ENCODE data around the gene RASAL1. TPM values are rescaled to one million over a fixed set of nuclear protein-coding genes. Genes with fewer than 3 reads are reported as not detected.

RASAL1 gene
- total and polyA plus RNA-seq, 2 experiments from 2014 or later, result not detected

DNA sequence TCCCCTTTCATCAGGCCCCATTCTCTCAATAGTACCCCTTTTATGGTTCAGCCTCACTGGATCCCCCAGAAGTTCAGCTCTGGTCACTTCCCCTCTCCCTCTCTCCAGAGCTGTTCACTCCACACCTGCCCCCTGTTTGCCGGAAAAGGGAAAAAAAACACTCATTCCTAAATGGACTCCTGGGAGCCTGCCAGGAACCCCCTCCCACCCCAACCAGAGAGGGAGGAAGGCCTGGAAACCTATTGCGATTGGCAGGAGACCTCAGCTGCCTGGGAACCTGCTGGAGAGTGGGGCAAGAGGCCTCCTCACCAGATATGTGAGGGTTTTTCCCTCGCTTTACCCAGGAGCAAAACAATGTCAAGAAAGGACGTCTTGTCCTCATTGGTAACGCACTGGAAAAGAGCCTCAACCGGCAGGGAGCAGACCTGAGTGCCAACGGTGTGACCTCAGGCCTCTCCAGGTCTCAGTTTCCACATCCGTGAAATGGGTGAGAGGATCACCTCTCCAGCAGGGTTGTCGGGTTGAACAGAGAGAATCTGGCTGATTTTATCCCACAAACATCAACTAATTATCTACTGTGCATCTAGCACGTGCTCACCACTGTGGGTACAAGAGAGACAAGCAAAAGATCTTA lies 74.4 kb downstream of the RASAL1 start:
- in situ Hi-C loops (cut with MboI), result no loop called here
- DNase-seq, result no peak
- peaks cover 17% of the 10 kb centered on the region for H3K27me3 ChIP-seq (replicated peaks; ENCODE audit: insufficient read depth)

DNA sequence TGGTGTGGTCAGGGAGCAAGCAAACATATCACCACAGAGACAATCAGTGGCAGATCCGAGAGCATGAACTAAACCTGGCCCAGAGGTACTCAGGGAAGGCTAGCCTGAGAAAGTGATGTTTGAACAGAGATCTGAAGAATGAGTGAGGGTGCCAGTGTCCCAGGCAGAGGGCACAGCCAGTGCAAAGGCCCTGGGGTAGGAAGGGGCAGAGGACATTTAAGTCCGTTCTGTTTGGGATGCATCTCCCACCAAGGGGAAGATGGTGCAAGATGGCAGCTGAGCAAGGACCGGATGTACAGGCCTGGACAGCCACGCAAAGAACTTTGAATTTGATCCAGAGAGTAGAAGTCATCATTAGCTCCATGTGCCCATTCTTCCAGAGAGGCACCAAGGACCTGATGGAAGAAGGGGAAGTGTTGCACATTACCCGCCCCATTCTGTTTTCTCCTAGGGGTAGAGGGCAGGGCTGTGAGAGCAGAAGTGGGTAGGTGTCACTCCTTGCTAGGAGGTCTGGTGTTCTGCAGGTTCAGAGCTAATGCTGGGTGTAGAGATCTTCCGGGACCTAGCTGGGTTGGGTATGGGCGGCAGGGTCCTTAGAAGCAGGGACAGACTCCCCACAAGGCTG lies 75.1 kb downstream of the RASAL1 start:
- H3K9ac ChIP-seq, result no peak overlapping the region
- in situ Hi-C loops (cut with MboI), result no loop called here
- DNase-seq, result no peak
- H2AFZ ChIP-seq, result no peak overlapping the region
- no peak overlapping the region for H3K4me3 ChIP-seq
- H3F3A ChIP-seq (ENCODE audit: insufficient read depth), result no peaks in the 10 kb centered on the region
- WGBS, 2 experiments (ENCODE audit: low coverage in 1 of 2, low lambda C conversion rate in 2 of 2, missing lambda C conversion rate in 2 of 2), result 63 to 70% methylated on average over 7 of the region's 7 CpGs
- H3K9me3 ChIP-seq (ENCODE audit: low read depth), result no peaks in the 10 kb centered on the region
- H4K20me1 ChIP-seq (ENCODE audit: insufficient read depth), result no peaks in the 10 kb centered on the region
- H3K9me2 ChIP-seq (ENCODE audit: insufficient read depth), result no peaks in the 10 kb centered on the region
- TF ChIP-seq EZH2 (IDR thresholded peaks at IDR 0.05; ENCODE audit: insufficient read depth, poor library complexity, severe bottlenecking) (no peak), EZH2phosphoT487 (IDR thresholded peaks at IDR 0.05; ENCODE audit: insufficient read depth, low read depth) (no peak)
- no peaks in the 10 kb centered on the region for H3K4me1 ChIP-seq (ENCODE audit: insufficient read depth)
- H3K27me3 ChIP-seq (replicated peaks; ENCODE audit: insufficient read depth), result peaks cover 24% of the 10 kb centered on the region
- no peak overlapping the region for H3K27ac ChIP-seq
- no peaks in the 10 kb centered on the region for H3K79me2 ChIP-seq (ENCODE audit: insufficient read depth)
- H3K4me2 ChIP-seq (ENCODE audit: unreplicated experiment), result no peak overlapping the region
- H3K36me3 ChIP-seq (ENCODE audit: low read depth), result no peaks in the 10 kb centered on the region

More for the DNA sequence above, 74.4 kb downstream of the RASAL1 start:
- no peaks in the 10 kb centered on the region for H3K79me2 ChIP-seq (ENCODE audit: insufficient read depth)
- TF ChIP-seq EZH2phosphoT487 (IDR thresholded peaks at IDR 0.05; ENCODE audit: insufficient read depth, low read depth) (no peak), EZH2 (IDR thresholded peaks at IDR 0.05; ENCODE audit: insufficient read depth, poor library complexity, severe bottlenecking) (no peak)
- H4K20me1 ChIP-seq (ENCODE audit: insufficient read depth), result no peaks in the 10 kb centered on the region
- no peaks in the 10 kb centered on the region for H3F3A ChIP-seq (ENCODE audit: insufficient read depth)
- H3K4me1 ChIP-seq (ENCODE audit: insufficient read depth), result no peaks in the 10 kb centered on the region
- no peak overlapping the region for H3K27ac ChIP-seq
- H3K9me3 ChIP-seq (ENCODE audit: low read depth), result no peaks in the 10 kb centered on the region
- H3K9ac ChIP-seq, result no peak overlapping the region
- H3K4me3 ChIP-seq, result no peak overlapping the region
- no peaks in the 10 kb centered on the region for H3K36me3 ChIP-seq (ENCODE audit: low read depth)
- no peaks in the 10 kb centered on the region for H3K9me2 ChIP-seq (ENCODE audit: insufficient read depth)
- no peak overlapping the region for H2AFZ ChIP-seq
- H3K4me2 ChIP-seq (ENCODE audit: unreplicated experiment), result no peak overlapping the region
- 39 to 51% methylated on average over 9 to 10 of the region's 10 CpGs for WGBS, 2 experiments (ENCODE audit: low coverage in 1 of 2, low lambda C conversion rate in 2 of 2, missing lambda C conversion rate in 2 of 2)

DNA sequence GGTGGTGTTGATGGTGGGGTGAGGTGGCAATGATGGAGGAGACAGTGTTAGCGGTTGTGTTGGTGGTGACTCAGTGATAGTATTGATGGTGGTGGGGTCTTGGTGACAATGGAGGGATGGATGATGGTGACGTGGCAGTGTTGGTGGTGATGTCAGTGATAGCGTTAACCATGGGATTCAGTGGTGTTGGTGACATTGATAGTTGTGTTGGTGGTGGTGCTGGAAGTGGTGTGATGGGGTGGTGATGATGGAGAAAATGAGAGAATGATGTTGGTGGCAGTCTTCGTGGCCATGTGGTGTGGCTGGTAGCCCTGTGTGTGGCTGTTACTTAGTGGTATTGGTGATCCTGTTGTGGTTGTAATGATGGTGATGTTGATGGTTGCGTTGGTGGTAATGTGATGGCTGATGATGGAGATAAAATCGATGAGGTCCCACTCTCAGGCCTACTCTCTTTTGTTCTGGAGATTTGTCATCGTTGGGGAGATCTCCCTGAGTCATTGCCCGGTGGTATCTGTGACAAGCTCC lies 76.4 kb downstream of the RASAL1 start:
- WGBS, 2 experiments (ENCODE audit: low coverage in 1 of 2, low lambda C conversion rate in 2 of 2, missing lambda C conversion rate in 2 of 2), result 82% methylated on average over 8 of the region's 8 CpGs
- TF ChIP-seq EZH2 (IDR thresholded peaks at IDR 0.05; ENCODE audit: insufficient read depth, poor library complexity, severe bottlenecking), result no peak
- no peak for TF ChIP-seq EZH2phosphoT487 (IDR thresholded peaks at IDR 0.05; ENCODE audit: insufficient read depth, low read depth)
- H3K4me2 ChIP-seq (ENCODE audit: unreplicated experiment), result no peak overlapping the region
- H3K36me3 ChIP-seq (ENCODE audit: low read depth), result no peaks in the 10 kb centered on the region
- no peaks in the 10 kb centered on the region for H3K9me3 ChIP-seq (ENCODE audit: low read depth)
- H3F3A ChIP-seq (ENCODE audit: insufficient read depth), result no peaks in the 10 kb centered on the region
- no peaks in the 10 kb centered on the region for H3K4me1 ChIP-seq (ENCODE audit: insufficient read depth)
- H3K27me3 ChIP-seq (replicated peaks; ENCODE audit: insufficient read depth), result peaks cover 36% of the 10 kb centered on the region
- no peaks in the 10 kb centered on the region for H4K20me1 ChIP-seq (ENCODE audit: insufficient read depth)
- H3K27ac ChIP-seq, result no peak overlapping the region
- no peak overlapping the region for H3K4me3 ChIP-seq
- no peak overlapping the region for H2AFZ ChIP-seq
- in situ Hi-C loops (cut with MboI), result no loop called here
- no peak overlapping the region for H3K9ac ChIP-seq
- no peaks in the 10 kb centered on the region for H3K9me2 ChIP-seq (ENCODE audit: insufficient read depth)
- DNase-seq, result no peak
- H3K79me2 ChIP-seq (ENCODE audit: insufficient read depth), result no peaks in the 10 kb centered on the region

DNA sequence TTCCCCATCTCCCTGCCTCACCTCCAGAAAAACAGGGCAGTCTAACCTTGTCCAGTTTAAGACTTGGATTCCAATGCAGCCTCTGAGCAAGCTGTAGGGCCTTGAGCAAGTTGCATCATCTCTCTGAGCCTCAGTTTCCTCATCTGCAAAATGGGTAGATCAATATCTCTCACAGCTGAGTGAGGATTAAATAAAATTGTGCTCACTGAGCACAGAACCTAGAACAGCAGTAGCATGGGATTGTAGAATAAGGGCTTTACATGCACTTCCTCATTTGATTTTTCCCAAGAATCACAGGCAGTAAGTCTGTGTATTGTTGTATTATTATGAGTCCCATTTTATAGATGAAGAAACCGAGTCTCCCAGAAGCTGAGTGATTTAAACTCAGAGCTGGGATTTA lies 77.0 kb downstream of the RASAL1 start:
- WGBS, 2 experiments (ENCODE audit: low coverage in 1 of 2, low lambda C conversion rate in 2 of 2, missing lambda C conversion rate in 2 of 2), result 68 to 78% methylated on average over 1 of the region's 1 CpG
- H3K27me3 ChIP-seq (replicated peaks; ENCODE audit: insufficient read depth), result peaks cover 39% of the 10 kb centered on the region

More for the DNA sequence above, 77.0 kb downstream of the RASAL1 start:
- no peak overlapping the region for H3K4me3 ChIP-seq
- in situ Hi-C loops (cut with MboI), result no loop called here
- H2AFZ ChIP-seq, result no peak overlapping the region
- no peaks in the 10 kb centered on the region for H4K20me1 ChIP-seq (ENCODE audit: insufficient read depth)
- no peak for DNase-seq
- H3K27ac ChIP-seq, result no peak overlapping the region
- H3K9me3 ChIP-seq (ENCODE audit: low read depth), result no peaks in the 10 kb centered on the region
- no peaks in the 10 kb centered on the region for H3K4me1 ChIP-seq (ENCODE audit: insufficient read depth)
- H3K79me2 ChIP-seq (ENCODE audit: insufficient read depth), result no peaks in the 10 kb centered on the region
- TF ChIP-seq EZH2phosphoT487 (IDR thresholded peaks at IDR 0.05; ENCODE audit: insufficient read depth, low read depth), result no peak
- TF ChIP-seq EZH2 (IDR thresholded peaks at IDR 0.05; ENCODE audit: insufficient read depth, poor library complexity, severe bottlenecking), result no peak
- H3K4me2 ChIP-seq (ENCODE audit: unreplicated experiment), result no peak overlapping the region
- no peaks in the 10 kb centered on the region for H3K9me2 ChIP-seq (ENCODE audit: insufficient read depth)
- H3K9ac ChIP-seq, result no peak overlapping the region
- H3F3A ChIP-seq (ENCODE audit: insufficient read depth), result no peaks in the 10 kb centered on the region
- no peaks in the 10 kb centered on the region for H3K36me3 ChIP-seq (ENCODE audit: low read depth)
